Transverse colon (tissue), 4 donors: ENCODE results near the gene ERC2. TPM values are rescaled to one million over a fixed set of nuclear protein-coding genes. Genes with fewer than 3 reads are reported as not detected.

ENCODE experiments used
- DNase-seq: peaks from one replicate; pipeline ENCODE4 v3.0.0-alpha.2; 2019
- H3K27ac ChIP-seq, 4 donors: fragments of 200-600 bp; sonication (generic); 2 replicates each; pipeline ENCODE4 v1.5.1; 2016 to 2018; ENCODE audit warnings: inconsistent platforms in 4 of 4
- H3K27me3 ChIP-seq: fragments of 200-600 bp; sonication (generic); 2 replicates; pipeline ENCODE4 v1.5.1; 2017; ENCODE audit warnings: inconsistent platforms
- H3K36me3 ChIP-seq, 4 donors: fragments of 200-600 bp; sonication (generic); 2 replicates each; pipeline ENCODE4 v1.5.1; 2017 to 2019; ENCODE audit warnings: inconsistent platforms in 4 of 4
- H3K4me1 ChIP-seq, 4 donors: fragments of 200-600 bp; sonication (generic); 2 replicates each; pipeline ENCODE4 v1.5.1; 2017 to 2020; ENCODE audit warnings: inconsistent platforms in 4 of 4
- H3K4me3 ChIP-seq, 4 donors: fragments of 200-600 bp; sonication (generic); 1 replicate in 1 of 4; 2 replicates in 3 of 4; pipeline versions ENCODE4 v1.5.1 to v1.6.1; 2017 to 2019; ENCODE audit warnings: inconsistent platforms in 4 of 4
- H3K9me3 ChIP-seq, 2 donors: fragments of 200-600 bp; sonication (generic); 2 replicates each; pipeline ENCODE4 v1.5.1; 2017 to 2019; ENCODE audit warnings: inconsistent platforms in 2 of 2
- EP300 ChIP-seq: sonication (generic); formaldehyde crosslinking; IDR thresholded peaks from one replicate; pipeline ENCODE4 v1.6.1; 2017; ENCODE audit warnings: antibody characterized with exemption, low read depth
- POLR2A ChIP-seq: fragments of 450-650 bp; IDR thresholded peaks from one replicate; pipeline ENCODE4 v1.6.1; 2016; ENCODE audit warnings: antibody characterized with exemption, mild to moderate bottlenecking, moderate library complexity
- POLR2AphosphoS5 ChIP-seq, 3 donors: sonication (generic); formaldehyde crosslinking; IDR thresholded peaks; one replicate each; pipeline ENCODE4 v1.6.1; 2016; ENCODE audit warnings: antibody characterized with exemption in 3 of 3
- WGBS, 2 donors: methylation state at CpG; one replicate each; pipeline ENCODE4 v1.1.5; 2018; ENCODE audit warnings: low coverage in 1 of 2; 5-methylcytosine and 5-hydroxymethylcytosine counted together
- in situ Hi-C, 4 donors: fragments of 200-750 bp; cut with MboI; loops; one replicate each; pipeline versions ENCODE4 v1.15.0 to v1.15.1; 2017; ENCODE audit warnings: low sequenced_read_pairs in 3 of 4, low pct_ligation_motif_present in 1 of 4, low pct_unique_long_range_greater_than_20kb in 1 of 4
- intact Hi-C: fragments of 100-400 bp; cut with DNase I; formaldehyde crosslinking; loops from one replicate; pipeline ENCODE4 v1.15.1; 2023; ENCODE audit warnings: low total_unique reads
- total RNA-seq, 4 donors: library from RNA; depleted of rRNA; stranded (reverse); fragments of >200 nt; gene quantifications; one replicate each; pipeline ENCODE4 v1.1.0, GENCODE V29; 2016
- TF ChIP-seq, protein P1 (sequence below), 5 experiments: fragments of 200-600 bp in 3 of 5; fragments of 450-650 bp in 2 of 5; sonication (generic) in 3 of 5; IDR thresholded peaks; 1 replicate in 2 of 5; 2 replicates in 3 of 5; pipeline ENCODE4 v1.5.1; 2016 to 2017; ENCODE audit warnings: antibody characterized with exemption in 5 of 5, inconsistent platforms in 3 of 5, mild to moderate bottlenecking in 2 of 5, moderate library complexity in 1 of 5

The ERC2 gene
- total RNA-seq, 4 donors from 2014 or later = 0.41 to 1.3 TPM; not detected in 2

DNA sequence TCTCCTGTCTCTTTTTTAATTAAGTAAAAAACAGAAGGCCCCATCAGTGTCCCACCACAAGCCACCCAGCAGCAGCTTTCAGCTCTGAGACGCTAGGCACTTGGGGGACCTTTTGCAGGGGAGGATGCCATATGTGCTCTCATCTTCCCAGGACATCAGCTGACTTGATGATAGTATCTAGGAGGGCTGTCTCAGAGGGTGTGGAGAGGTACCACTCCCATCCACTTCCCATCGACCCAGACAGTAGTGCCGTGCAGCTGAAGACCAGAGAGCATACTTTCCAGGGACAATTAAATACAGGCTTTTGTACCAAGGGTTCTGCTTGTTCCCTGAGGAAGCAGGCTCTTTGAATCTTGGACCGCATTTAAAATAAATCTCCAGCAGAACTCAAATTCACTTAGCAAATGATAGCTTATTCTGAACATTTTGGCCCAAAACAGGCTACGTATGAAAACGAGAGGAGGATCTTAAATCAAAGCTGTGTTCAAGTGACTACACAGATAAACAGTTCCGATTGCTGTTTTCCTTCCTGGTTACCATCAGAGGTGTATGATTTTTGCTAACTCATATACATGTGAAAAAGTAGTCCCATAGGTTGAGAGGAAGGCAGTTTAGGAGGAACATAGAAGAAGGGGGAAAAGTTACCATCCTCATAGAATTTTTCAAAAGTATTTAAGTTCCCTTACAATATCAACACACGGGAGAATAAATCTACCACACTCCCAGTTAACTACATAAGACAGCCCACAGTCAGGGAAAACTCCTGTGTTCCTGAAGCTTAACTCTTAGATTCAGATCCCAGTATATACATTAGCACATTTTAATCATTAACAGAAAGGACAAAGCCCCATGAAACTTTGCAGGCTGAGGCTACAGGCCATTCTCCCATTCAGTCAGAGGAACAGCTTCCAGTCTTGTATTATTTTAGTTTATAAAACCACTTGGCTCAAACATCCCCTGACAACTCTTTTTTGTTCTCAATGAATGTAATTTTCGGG, 990.7 kb downstream of the ERC2 start:
- no peak for DNase-seq
- H3K9me3 ChIP-seq = no peaks in the 10 kb centered on the region
- in situ Hi-C loops = loop anchor here (25.0 kb wide), 4 partner anchors 260 to 785 kb away; no protein-coding TSS in a partner anchor
- WGBS, 2 donors = 56 to 65% methylated on average over 4 to 9 of the region's 9 CpGs
- no peak overlapping the region for H3K4me3 ChIP-seq
- H3K4me1 ChIP-seq = peaks cover 3 to 23% (median 17%) of the 10 kb centered on the region in 4 donors
- no peaks in the 10 kb centered on the region for H3K36me3 ChIP-seq
- H3K27ac ChIP-seq = no peak overlapping the region
- TF ChIP-seq POLR2A (no peak), POLR2AphosphoS5 (IDR thresholded peaks at IDR 0.05) (no peak), EP300 (no peak)
- TF ChIP-seq, protein P1, sequence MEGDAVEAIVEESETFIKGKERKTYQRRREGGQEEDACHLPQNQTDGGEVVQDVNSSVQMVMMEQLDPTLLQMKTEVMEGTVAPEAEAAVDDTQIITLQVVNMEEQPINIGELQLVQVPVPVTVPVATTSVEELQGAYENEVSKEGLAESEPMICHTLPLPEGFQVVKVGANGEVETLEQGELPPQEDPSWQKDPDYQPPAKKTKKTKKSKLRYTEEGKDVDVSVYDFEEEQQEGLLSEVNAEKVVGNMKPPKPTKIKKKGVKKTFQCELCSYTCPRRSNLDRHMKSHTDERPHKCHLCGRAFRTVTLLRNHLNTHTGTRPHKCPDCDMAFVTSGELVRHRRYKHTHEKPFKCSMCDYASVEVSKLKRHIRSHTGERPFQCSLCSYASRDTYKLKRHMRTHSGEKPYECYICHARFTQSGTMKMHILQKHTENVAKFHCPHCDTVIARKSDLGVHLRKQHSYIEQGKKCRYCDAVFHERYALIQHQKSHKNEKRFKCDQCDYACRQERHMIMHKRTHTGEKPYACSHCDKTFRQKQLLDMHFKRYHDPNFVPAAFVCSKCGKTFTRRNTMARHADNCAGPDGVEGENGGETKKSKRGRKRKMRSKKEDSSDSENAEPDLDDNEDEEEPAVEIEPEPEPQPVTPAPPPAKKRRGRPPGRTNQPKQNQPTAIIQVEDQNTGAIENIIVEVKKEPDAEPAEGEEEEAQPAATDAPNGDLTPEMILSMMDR (IDR thresholded peaks at IDR 0.05) = no peak
- intact Hi-C loops = loop anchor here (10.0 kb wide), 1 partner anchor 417 kb away; no protein-coding TSS in a partner anchor
- peaks cover 36% of the 10 kb centered on the region for H3K27me3 ChIP-seq

DNA sequence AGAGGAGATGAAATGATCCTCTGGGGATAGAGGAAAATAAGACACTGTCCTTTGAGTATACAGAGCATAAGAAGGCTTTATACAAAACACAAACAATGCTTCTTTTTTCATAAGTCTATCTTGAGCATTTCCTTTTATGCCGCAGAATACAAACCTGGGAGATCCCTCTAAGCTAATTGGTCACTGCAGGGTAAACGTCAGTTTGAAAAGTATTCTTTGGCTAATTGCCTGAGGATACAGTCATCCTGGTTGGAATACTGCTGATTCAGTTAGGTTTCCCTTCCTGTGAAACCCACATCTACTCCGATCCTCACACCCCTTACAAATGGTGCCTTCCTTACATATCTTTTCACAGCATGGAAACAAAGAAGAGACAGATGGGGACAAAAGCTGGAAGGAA, 991.8 kb downstream of the ERC2 start:
- TF ChIP-seq, protein P1 (IDR thresholded peaks at IDR 0.05) = no peak
- H3K4me3 ChIP-seq = no peak overlapping the region
- H3K27ac ChIP-seq = no peak overlapping the region
- no peaks in the 10 kb centered on the region for H3K9me3 ChIP-seq
- DNase-seq = no peak
- H3K27me3 ChIP-seq = peaks cover 25% of the 10 kb centered on the region
- in situ Hi-C loops = loop anchor here (25.0 kb wide), 4 partner anchors 261 to 786 kb away; no protein-coding TSS in a partner anchor
- H3K36me3 ChIP-seq = no peaks in the 10 kb centered on the region
- intact Hi-C loops = loop anchor here (10.0 kb wide), 1 partner anchor 418 kb away; no protein-coding TSS in a partner anchor
- H3K4me1 ChIP-seq = peaks cover 0 to 12% (median 9%) of the 10 kb centered on the region in 4 donors
- WGBS, 2 donors = 71 to 78% methylated on average over 3 of the region's 3 CpGs

DNA sequence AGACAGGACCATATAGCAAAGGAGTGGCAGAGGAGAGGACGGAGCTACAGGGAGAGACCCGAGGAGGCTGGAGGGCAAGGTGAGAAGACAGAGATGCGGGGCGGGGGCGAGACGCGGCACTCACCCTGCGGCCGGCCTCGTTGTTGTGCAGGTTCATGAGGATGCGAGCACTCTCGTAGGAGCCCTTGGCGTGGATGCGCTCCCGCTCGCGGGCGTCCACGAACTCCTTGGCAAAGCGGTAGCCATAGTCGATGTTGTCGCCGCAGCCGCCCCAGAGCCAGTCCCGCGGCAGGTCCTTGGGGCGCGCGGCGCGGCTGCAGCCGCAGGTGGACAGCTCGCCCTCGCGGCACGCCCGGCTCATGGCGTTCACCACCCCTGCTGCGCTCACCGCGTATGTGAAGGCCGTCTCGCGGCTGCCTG, 994.0 kb downstream of the ERC2 start:
- Histone ChIP-seq H3K27me3 (peaks cover 4% of the 10 kb centered on the region), H3K9me3 (no peaks in the 10 kb centered on the region), H3K27ac (no peak overlapping the region), H3K4me3 (no peak overlapping the region), H3K4me1 (no peaks in the 10 kb centered on the region), H3K36me3 (no peaks in the 10 kb centered on the region)
- intact Hi-C loops = loop anchor here (10.0 kb wide), 1 partner anchor 421 kb away; no protein-coding TSS in a partner anchor
- in situ Hi-C loops = no loop called here
- no peak for DNase-seq
- WGBS, 2 donors = 76 to 94% methylated on average over 10 to 33 of the region's 44 CpGs
- TF ChIP-seq, protein P1 (IDR thresholded peaks at IDR 0.05) = no peak
- TF ChIP-seq POLR2A (no peak), EP300 (no peak), POLR2AphosphoS5 (IDR thresholded peaks at IDR 0.05) (no peak)

DNA sequence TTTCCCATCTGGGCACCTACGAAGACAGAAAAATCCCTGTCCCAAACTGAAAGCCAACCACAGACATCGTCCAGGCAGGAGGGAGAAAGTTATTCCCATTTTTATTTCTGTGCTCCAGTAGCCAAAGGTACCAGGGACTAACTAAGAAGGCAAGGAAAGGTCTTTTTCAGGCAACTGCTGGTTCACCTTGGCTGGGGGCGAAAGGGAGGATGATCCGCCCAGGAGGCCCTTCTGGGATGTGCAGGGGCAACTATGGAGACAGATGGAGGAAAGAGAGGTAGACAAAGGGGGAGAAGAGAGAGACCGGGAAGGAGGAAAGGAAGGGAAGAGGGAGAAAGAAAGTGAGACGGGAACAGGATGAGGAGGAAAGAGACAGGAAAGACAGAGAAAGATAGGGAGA, 994.5 kb downstream of the ERC2 start:
- TF ChIP-seq POLR2AphosphoS5 (IDR thresholded peaks at IDR 0.05) (no peak), EP300 (no peak), POLR2A (no peak)
- TF ChIP-seq, protein P1 (IDR thresholded peaks at IDR 0.05) = no peak
- 82 to 94% methylated on average over 4 to 6 of the region's 6 CpGs for WGBS, 2 donors
- in situ Hi-C loops = no loop called here
- Histone ChIP-seq H3K36me3 (no peaks in the 10 kb centered on the region), H3K27me3 (peaks cover 4% of the 10 kb centered on the region), H3K9me3 (no peaks in the 10 kb centered on the region), H3K4me1 (no peaks in the 10 kb centered on the region), H3K4me3 (no peak overlapping the region), H3K27ac (no peak overlapping the region)
- intact Hi-C loops = loop anchor here (10.0 kb wide), 1 partner anchor 421 kb away; no protein-coding TSS in a partner anchor
- DNase-seq = no peak
